Smooth muscle cell (in vitro differentiated cells): ENCODE data around the gene ZNF438. TPM values are rescaled to one million over a fixed set of nuclear protein-coding genes. Genes with fewer than 3 reads are reported as not detected.
"Not testable (repeated sequence)": the region's sequence is repeated elsewhere in the genome, so short reads cannot be mapped to it uniquely, and the experiment has no call there.

Experiments
- DNase-seq: peaks from one replicate; lab custom pipeline; 2025; ENCODE audit not compliant: unreplicated experiment; lab: John Stamatoyannopoulos, UW
- H2AFZ ChIP-seq: fragments of 200-600 bp; sonication (generic); 2 replicates; pipeline ENCODE4 v1.6.0; 2016; ENCODE audit warnings: antibody characterized with exemption, low read depth, mild to moderate bottlenecking
- H3F3A ChIP-seq: fragments of 200-600 bp; sonication (generic); 2 replicates; pipeline ENCODE4 v1.6.0; 2017; ENCODE audit warnings: antibody characterized with exemption, low read depth
- H3K27ac ChIP-seq: fragments of 200-600 bp; sonication (generic); 2 replicates; pipeline ENCODE4 v1.5.1; 2016; ENCODE audit warnings: low read depth, mild to moderate bottlenecking
- H3K27me3 ChIP-seq: fragments of 200-600 bp; sonication (generic); 2 replicates; pipeline ENCODE4 v1.6.1; 2016; ENCODE audit warnings: low read depth, mild to moderate bottlenecking
- H3K36me3 ChIP-seq: fragments of 200-600 bp; sonication (generic); 2 replicates; pipeline ENCODE4 v1.5.1; 2016; ENCODE audit warnings: low read depth
- H3K4me1 ChIP-seq: fragments of 200-600 bp; sonication (generic); 2 replicates; pipeline ENCODE4 v1.5.1; 2016; ENCODE audit warnings: low read depth
- H3K4me2 ChIP-seq: fragments of 200-600 bp; sonication (generic); 2 replicates; pipeline ENCODE4 v1.6.0; 2016; ENCODE audit warnings: mild to moderate bottlenecking
- H3K4me3 ChIP-seq: fragments of 200-600 bp; sonication (generic); 2 replicates; pipeline ENCODE4 v1.5.1; 2016; ENCODE audit warnings: mild to moderate bottlenecking
- H3K79me2 ChIP-seq: fragments of 200-600 bp; sonication (generic); 2 replicates; pipeline ENCODE4 v1.6.0; 2016; ENCODE audit warnings: low read depth, mild to moderate bottlenecking
- H3K9ac ChIP-seq: fragments of 200-600 bp; sonication (generic); 2 replicates; pipeline ENCODE4 v1.6.0; 2016; ENCODE audit warnings: low read depth
- H3K9me3 ChIP-seq: fragments of 200-600 bp; sonication (generic); replicated peaks from 2 replicates; pipeline ENCODE4 v1.5.1; 2016; ENCODE audit warnings: low read depth
- H4K20me1 ChIP-seq: fragments of 200-600 bp; sonication (generic); 2 replicates; pipeline ENCODE4 v1.6.0; 2016; ENCODE audit warnings: low read depth
- CTCF ChIP-seq: fragments of 200-600 bp; sonication (generic); IDR thresholded peaks from 2 replicates; pipeline ENCODE4 v1.5.1; 2017; ENCODE audit warnings: borderline replicate concordance, mild to moderate bottlenecking, antibody characterized with exemption; ENCODE audit not compliant: insufficient read depth, poor library complexity, severe bottlenecking
- WGBS: methylation state at CpG from one replicate; pipeline ENCODE4 v1.1.7; 2016; ENCODE audit warnings: low lambda C conversion rate; 5-methylcytosine and 5-hydroxymethylcytosine counted together
- polyA plus RNA-seq: library from polyadenylated mRNA; unstranded; fragments of >200 nt; fragmentation: Nextera tagmentation; extraction: Ambion mirVana; gene quantifications from 2 replicates; pipeline ENCODE4 v1.2.1, GENCODE V29; 2016
- total RNA-seq: library from RNA; depleted of rRNA; stranded (reverse); fragments of >200 nt; gene quantifications from 2 replicates; pipeline ENCODE4 v1.2.3, GENCODE V29; 2014

The ZNF438 gene
- total and polyA plus RNA-seq, 2 experiments from 2014 or later, result 2.8 to 3.4 TPM

- DNase-seq, result no peak
- H3K4me3 ChIP-seq, result no peak overlapping the region
- no peaks in the 10 kb centered on the region for H3K36me3 ChIP-seq
- no peaks in the 10 kb centered on the region for H3K27me3 ChIP-seq
- H3K9me3 ChIP-seq, result no peaks in the 10 kb centered on the region
- H2AFZ ChIP-seq, result no peak overlapping the region
- H3K79me2 ChIP-seq, result no peaks in the 10 kb centered on the region
- H3K9ac ChIP-seq, result no peak overlapping the region
- no peak overlapping the region for H3K4me2 ChIP-seq
- no peaks in the 10 kb centered on the region for H3F3A ChIP-seq
- no peaks in the 10 kb centered on the region for H4K20me1 ChIP-seq
- H3K27ac ChIP-seq, result no peak overlapping the region
- H3K4me1 ChIP-seq, result no peaks in the 10 kb centered on the region
- TF ChIP-seq CTCF, result no peak
These were observed 100.6 kb downstream of the ZNF438 start for GRCh38 chr10:30931094-30931493.

GRCh38 chr10:30929901-30930520 is 101.7 kb downstream of the ZNF438 start:
- Histone ChIP-seq H2AFZ (no peak overlapping the region), H3K27ac (no peak overlapping the region), H3K36me3 (no peaks in the 10 kb centered on the region), H3K4me2 (no peak overlapping the region), H3F3A (no peaks in the 10 kb centered on the region), H3K4me3 (no peak overlapping the region), H3K79me2 (no peaks in the 10 kb centered on the region), H3K9ac (no peak overlapping the region), H3K27me3 (no peaks in the 10 kb centered on the region), H3K4me1 (no peaks in the 10 kb centered on the region), H3K9me3 (no peaks in the 10 kb centered on the region), H4K20me1 (no peaks in the 10 kb centered on the region)
- no peak for TF ChIP-seq CTCF
- WGBS, result 97% methylated on average over 23 of the region's 23 CpGs
- no peak for DNase-seq

GRCh38 chr10:30929311-30929729 is 102.3 kb downstream of the ZNF438 start:
- H3K27me3 ChIP-seq, H3K36me3 ChIP-seq, H3K9ac ChIP-seq, H3K79me2 ChIP-seq, H3K27ac ChIP-seq, H3K4me1 ChIP-seq, H3F3A ChIP-seq, H3K4me3 ChIP-seq, H4K20me1 ChIP-seq, H3K4me2 ChIP-seq, H2AFZ ChIP-seq, DNase-seq, H3K9me3 ChIP-seq: not testable (repeated sequence)
- WGBS, result 95% methylated on average over 10 of the region's 10 CpGs

GRCh38 chr10:30928742-30929141 is 102.9 kb downstream of the ZNF438 start:
- TF ChIP-seq CTCF, result no peak
- Histone ChIP-seq H3K9me3 (peaks cover 5% of the 10 kb centered on the region), H2AFZ (no peak overlapping the region), H3K36me3 (no peaks in the 10 kb centered on the region), H3K27ac (no peak overlapping the region), H3F3A (no peaks in the 10 kb centered on the region), H3K9ac (no peak overlapping the region), H3K27me3 (no peaks in the 10 kb centered on the region), H3K4me1 (no peaks in the 10 kb centered on the region), H3K79me2 (no peaks in the 10 kb centered on the region), H4K20me1 (no peaks in the 10 kb centered on the region), H3K4me3 (no peak overlapping the region), H3K4me2 (no peak overlapping the region)
- WGBS, result 91% methylated on average over 2 of the region's 2 CpGs
- DNase-seq, result no peak
